H1 (cell line): ENCODE measurements around the gene GXYLT2.

ENCODE experiments used
- NRF1 ChIP-seq: IDR thresholded peaks from 2 replicates; pipeline ENCODE4 v1.6.1; 2011; ENCODE audit warnings: mild to moderate bottlenecking, low read depth, low read length, improper control_type of control experiment
- POLR2A ChIP-seq, 2 experiments: IDR thresholded peaks; 1 replicate in 1 of 2; 2 replicates in 1 of 2; pipeline ENCODE4 v1.6.1; 2011; ENCODE audit warnings: low read depth in 2 of 2, low read length in 2 of 2, mild to moderate bottlenecking in 2 of 2; ENCODE audit errors: control extremely low read depth in 1 of 2
- SUZ12 ChIP-seq: fragments of 200-600 bp; sonication (generic); IDR thresholded peaks from 2 replicates; pipeline ENCODE4 v1.6.1; 2012; ENCODE audit warnings: mild to moderate bottlenecking, inconsistent platforms, low read length, moderate library complexity, mixed read lengths
- TF ChIP-seq, protein P1 (sequence below), 3 experiments: IDR thresholded peaks; 1 replicate in 2 of 3; 2 replicates in 1 of 3; pipeline versions ENCODE4 v1.5.1 to v1.6.1; 2011; ENCODE audit warnings: low read length in 3 of 3, mild to moderate bottlenecking in 3 of 3, inconsistent platforms in 2 of 3, low read depth in 1 of 3, moderate library complexity in 1 of 3; ENCODE audit not compliant: insufficient read depth in 1 of 3; ENCODE audit errors: control extremely low read depth in 1 of 3

DNA sequence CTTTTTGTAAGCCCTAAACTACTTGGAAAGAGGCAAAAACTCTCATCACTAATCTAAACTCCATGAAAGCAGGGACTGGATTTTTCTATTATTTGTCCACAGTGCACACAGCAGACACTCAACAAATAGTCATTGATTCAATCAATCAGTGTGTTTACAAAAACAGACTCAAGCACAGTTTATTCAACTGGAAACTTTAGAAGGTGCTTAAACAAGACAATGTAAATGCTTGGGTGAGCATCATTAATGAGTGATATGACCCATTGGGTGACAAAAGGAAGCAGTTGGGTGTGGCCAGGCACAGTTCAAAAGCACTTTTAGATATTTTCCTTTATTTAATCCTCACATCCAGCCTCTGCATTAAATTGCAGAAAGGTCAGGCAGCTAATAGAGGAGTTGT is 76.8 kb downstream of the GXYLT2 start:
- TF ChIP-seq POLR2A (IDR thresholded peaks at IDR 0.05; ENCODE audit: control extremely low read depth in 1 of 2, low read depth in 2 of 2, low read length in 2 of 2) (no peak), NRF1 (no peak), SUZ12 (no peak)
- TF ChIP-seq, protein P1, sequence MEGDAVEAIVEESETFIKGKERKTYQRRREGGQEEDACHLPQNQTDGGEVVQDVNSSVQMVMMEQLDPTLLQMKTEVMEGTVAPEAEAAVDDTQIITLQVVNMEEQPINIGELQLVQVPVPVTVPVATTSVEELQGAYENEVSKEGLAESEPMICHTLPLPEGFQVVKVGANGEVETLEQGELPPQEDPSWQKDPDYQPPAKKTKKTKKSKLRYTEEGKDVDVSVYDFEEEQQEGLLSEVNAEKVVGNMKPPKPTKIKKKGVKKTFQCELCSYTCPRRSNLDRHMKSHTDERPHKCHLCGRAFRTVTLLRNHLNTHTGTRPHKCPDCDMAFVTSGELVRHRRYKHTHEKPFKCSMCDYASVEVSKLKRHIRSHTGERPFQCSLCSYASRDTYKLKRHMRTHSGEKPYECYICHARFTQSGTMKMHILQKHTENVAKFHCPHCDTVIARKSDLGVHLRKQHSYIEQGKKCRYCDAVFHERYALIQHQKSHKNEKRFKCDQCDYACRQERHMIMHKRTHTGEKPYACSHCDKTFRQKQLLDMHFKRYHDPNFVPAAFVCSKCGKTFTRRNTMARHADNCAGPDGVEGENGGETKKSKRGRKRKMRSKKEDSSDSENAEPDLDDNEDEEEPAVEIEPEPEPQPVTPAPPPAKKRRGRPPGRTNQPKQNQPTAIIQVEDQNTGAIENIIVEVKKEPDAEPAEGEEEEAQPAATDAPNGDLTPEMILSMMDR (IDR thresholded peaks at IDR 0.05; ENCODE audit: control extremely low read depth in 1 of 3, insufficient read depth in 1 of 3, low read depth in 1 of 3, low read length in 3 of 3), result no peak
